ENCODE data around the gene ERLEC1. TPM values are rescaled to one million over a fixed set of nuclear protein-coding genes. Genes with fewer than 3 reads are reported as not detected.

Gene ERLEC1
- total and polyA plus RNA-seq, 8 donors, result 53.0 to 71.4 (median 57.6) TPM

DNA sequence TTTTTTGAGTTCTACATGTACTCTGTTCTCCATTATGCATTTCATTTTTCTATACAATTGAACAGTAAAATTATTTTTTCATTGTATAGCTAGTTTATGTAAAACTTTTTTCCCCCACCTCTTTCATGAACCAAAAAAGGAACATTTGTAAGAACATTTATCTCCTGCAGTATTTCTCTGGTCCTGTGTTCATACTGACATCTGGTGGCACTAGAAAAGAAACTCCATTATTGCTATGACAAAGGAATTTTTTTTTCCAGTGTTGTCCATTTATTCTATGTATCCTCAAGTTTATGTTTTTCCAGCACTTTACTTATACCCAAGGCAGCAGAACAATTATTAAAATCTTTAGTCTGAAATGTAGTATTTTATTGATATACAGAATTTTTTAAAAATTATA is 46.7 kb upstream of the ERLEC1 start:
- DNase-seq, result peak in 2 of 4 donors; percentile 9 to 44
- H3K4me1 ChIP-seq, result peaks cover 0 to 5% of the 10 kb centered on the region in 2 donors
- no peaks in the 10 kb centered on the region for H3K36me3 ChIP-seq
- peak; percentile 41 for ATAC-seq
- no peaks in the 10 kb centered on the region for H3K9me3 ChIP-seq
- no peaks in the 10 kb centered on the region for H3K27me3 ChIP-seq
- intact Hi-C loops (cut with DNase I), result no loop called here
- no peak overlapping the region for H3K4me3 ChIP-seq
- TF ChIP-seq CTCF (IDR thresholded peaks at IDR 0.05), result peak in 1 of 2 donors; percentile 27
- H3K27ac ChIP-seq, result no peak overlapping the region

- no peaks in the 10 kb centered on the region for H3K4me1 ChIP-seq
- H3K27ac ChIP-seq, result no peak overlapping the region
- peaks cover 0 to 16% of the 10 kb centered on the region in 2 donors for H3K36me3 ChIP-seq
- H3K9me3 ChIP-seq, result no peaks in the 10 kb centered on the region
- no peak overlapping the region for H3K4me3 ChIP-seq
- ATAC-seq (no peak), DNase-seq (no peak)
- no peak for TF ChIP-seq CTCF (IDR thresholded peaks at IDR 0.05)
- intact Hi-C loops (cut with DNase I), result no loop called here
- H3K27me3 ChIP-seq, result no peaks in the 10 kb centered on the region
Measured at GRCh38 chr2:53744395-53745065, 42.3 kb upstream of the ERLEC1 start.

DNA sequence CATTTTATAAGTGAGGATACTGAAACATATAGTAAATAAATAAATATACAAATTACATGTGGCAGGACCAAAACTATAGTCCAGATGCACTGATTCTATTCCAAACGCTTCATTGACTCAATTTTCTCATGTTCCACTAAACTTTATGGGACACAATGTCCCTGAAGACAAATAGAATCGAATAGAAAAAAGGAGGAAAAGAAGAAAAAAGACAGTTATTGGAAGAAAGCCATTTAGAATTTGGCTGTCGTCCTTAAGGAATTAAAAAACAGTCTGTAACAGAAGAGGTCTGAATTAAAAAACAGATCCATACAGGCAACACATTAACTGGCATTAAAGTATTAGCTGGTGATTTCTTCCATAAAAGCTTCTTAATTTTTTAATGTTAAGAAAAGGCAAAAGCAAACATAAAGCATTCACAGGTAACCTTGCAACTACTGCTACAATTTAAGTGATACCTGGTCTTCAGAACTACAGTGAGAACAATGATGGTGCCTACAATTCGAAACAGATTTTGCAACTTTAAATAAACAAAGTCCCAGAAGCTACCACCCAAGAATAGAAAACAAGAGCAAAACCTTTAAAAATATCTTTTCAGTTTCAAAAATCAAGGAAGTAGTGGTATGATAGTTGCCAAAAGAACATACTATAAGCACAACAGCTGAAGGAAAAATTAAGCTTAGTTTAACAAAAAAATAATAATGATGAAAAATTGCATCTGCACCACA is 36.6 kb upstream of the ERLEC1 start:
- Histone ChIP-seq H3K27me3 (no peaks in the 10 kb centered on the region), H3K9me3 (no peaks in the 10 kb centered on the region), H3K4me1 (peaks cover 0 to 4% of the 10 kb centered on the region in 2 donors), H3K4me3 (no peak overlapping the region), H3K27ac (no peak overlapping the region), H3K36me3 (peaks cover 0 to 25% of the 10 kb centered on the region in 2 donors)
- TF ChIP-seq CTCF (IDR thresholded peaks at IDR 0.05), result no peak
- DNase-seq (no peak), ATAC-seq (no peak)
- intact Hi-C loops (cut with DNase I), result no loop called here

DNA sequence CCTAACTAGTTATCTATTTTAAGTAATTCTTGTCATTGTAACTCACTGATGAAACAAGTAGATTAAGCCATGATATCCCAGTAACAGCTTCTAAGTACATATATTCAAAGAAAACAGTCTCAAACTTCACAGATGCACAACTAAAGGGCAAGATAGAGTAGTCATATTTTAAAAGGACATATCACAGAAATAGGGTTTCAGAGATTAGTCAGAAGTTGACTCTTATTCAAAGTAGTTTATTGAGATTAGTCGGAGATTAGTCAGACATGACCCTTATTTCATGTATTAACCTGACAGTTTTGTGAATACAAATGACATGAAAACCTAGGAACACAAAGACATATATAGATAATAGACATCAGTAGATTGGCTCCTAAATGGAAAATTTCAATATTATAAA is 35.1 kb upstream of the ERLEC1 start:
- H3K27me3 ChIP-seq, result no peaks in the 10 kb centered on the region
- no peak overlapping the region for H3K27ac ChIP-seq
- intact Hi-C loops (cut with DNase I), result no loop called here
- no peak for DNase-seq
- H3K36me3 ChIP-seq, result peaks cover 0 to 33% of the 10 kb centered on the region in 2 donors
- TF ChIP-seq CTCF (IDR thresholded peaks at IDR 0.05), result no peak
- no peak for ATAC-seq
- H3K4me3 ChIP-seq, result no peak overlapping the region
- H3K9me3 ChIP-seq, result no peaks in the 10 kb centered on the region
- peaks cover 0 to 4% of the 10 kb centered on the region in 2 donors for H3K4me1 ChIP-seq

DNA sequence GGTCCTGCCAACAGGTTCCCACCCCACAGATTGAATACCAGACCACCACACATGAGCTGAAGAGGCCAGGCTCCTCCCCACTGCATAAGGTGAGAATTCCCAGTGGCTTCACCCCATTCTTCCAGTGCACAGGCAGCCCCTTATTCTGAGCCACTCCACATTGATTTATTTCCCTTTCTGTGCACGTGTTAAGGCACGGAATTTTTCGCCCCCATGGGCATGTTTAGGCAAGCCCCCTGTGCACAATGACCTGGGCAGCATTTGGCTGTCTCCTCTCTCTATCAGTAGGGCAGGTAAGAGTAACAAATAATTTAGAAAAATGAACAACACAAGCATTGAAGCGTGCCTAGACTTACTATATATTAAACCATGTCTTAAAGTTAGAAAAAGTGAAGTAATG is 34.5 kb upstream of the ERLEC1 start:
- Histone ChIP-seq H3K4me3 (no peak overlapping the region), H3K4me1 (peaks cover 0 to 4% of the 10 kb centered on the region in 2 donors), H3K27ac (no peak overlapping the region), H3K27me3 (no peaks in the 10 kb centered on the region), H3K9me3 (no peaks in the 10 kb centered on the region), H3K36me3 (peaks cover 0 to 35% of the 10 kb centered on the region in 2 donors)
- intact Hi-C loops (cut with DNase I), result no loop called here
- TF ChIP-seq CTCF (IDR thresholded peaks at IDR 0.05), result no peak
- ATAC-seq, result no peak
- DNase-seq, result no peak

Data from left lung (tissue), 10 donors.